CD4-positive, alpha-beta T cell treated with Interleukin-17A for 1 hour (primary cell): Measurements from ENCODE around the gene SLC12A2.

Source experiments
- DNase-seq: peaks from one replicate; pipeline ENCODE4 v3.0.0-alpha.2; 2020

The SLC12A2 gene

DNA sequence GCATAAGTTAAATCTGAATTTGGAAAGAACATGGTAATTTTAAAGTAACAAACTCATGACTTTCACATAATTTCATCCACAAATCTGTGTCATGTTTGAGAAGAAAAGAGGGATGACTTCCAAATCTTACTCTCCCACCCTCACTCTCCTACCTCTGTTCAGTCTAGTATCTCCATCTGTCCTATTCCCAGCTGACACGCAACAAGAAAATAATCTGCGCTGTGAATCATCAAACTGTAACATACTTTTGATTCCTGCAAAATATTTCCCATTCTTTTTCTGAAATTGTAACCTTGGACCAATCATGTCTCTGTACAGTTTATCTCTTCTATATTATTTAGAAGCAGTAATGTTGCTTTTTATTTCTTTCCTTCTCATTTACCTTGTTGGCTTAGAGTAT, 91.4 kb downstream of the SLC12A2 start:
- DNase-seq: no peak

DNA sequence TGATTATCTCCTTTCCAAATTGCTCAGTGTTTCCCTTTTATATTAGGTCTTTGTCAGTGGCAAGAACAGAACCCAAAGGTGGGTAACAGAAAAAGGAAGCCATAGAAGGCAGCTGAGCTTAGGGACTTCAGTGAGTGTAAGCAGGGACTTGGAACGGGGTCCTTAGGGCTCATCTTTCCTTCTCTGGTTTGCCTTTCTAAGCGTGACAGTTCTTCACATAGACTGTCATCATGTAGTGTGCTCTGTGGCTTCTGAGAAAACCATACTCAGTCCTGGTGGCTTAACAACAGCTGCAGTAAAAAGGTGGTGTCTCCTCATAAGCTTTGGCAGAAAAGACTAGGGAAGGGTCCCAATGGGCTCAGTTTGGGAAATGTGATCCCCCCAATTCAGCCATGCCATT, 108.8 kb downstream of the SLC12A2 start:
- DNase-seq: no peak

DNA sequence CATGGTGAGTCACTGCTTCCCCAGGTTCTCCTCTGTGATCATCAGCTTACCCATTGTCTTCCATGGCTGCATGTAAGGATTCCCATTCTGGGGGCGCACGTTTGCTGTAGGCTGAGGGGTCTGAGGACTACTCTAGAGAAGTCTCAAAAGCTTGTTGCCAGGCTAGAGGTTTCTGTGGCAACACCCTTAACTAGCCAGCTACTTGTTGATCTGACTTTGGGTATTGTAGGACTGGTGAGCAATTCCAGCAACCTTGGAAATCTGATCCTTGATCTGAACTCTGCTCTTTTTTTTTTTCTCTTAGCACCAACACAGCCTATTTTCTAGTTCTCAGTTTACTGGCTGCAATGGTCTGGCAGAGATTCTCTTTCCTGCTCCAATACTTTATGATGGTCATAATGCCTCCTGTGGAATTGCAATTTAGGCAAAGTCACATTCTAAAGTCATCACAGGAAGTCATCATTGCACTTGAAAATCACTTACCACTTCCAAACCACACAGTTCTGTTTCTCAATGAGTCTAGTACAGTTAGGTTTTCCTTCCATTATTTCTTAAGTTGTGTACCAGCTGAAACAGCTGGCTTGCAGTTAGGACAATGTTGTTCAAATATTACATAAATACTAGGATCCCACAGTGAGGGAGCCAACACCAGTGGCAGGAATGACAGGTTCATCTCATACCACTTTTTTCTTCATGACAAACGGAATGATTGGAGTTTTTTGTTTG, 110.3 kb downstream of the SLC12A2 start:
- no peak for DNase-seq

DNA sequence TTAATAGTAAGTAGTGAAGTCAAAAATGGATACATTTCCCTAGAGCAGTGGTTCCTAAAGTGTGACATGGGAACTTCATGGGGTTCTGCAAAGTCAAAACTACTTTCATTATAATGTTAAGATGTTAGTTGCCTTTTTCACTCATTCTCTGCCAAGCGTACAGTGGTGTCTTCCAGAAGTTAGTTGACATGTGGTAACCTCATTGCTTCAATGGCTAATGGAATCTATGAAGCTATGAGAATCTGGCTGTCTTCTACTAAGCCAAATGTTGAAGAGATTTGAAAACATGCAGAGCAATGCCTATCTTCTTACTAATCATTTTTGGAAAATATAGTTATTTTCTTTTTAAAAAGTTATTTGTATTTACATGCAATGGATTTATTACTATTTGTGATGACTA, 111.8 kb downstream of the SLC12A2 start:
- DNase-seq: no peak

DNA sequence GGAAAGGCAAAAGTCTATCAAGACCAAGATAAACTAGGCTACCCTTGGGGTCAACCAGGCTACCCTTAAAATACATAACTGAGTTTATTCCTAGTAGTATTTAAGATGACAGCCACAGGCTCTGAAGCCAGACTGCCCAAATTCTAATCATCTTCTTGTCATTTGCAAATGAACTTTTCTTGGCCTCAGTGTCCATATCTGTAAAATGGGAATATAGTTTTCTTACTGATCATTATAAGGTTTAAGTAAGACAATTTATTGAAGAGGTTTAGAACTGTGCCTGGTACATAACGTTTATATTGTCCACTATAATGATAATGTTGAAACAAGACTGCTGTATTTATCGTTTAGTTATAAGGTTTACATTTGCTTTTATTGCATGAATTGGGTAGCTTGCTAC, 112.5 kb downstream of the SLC12A2 start:
- no peak for DNase-seq

DNA sequence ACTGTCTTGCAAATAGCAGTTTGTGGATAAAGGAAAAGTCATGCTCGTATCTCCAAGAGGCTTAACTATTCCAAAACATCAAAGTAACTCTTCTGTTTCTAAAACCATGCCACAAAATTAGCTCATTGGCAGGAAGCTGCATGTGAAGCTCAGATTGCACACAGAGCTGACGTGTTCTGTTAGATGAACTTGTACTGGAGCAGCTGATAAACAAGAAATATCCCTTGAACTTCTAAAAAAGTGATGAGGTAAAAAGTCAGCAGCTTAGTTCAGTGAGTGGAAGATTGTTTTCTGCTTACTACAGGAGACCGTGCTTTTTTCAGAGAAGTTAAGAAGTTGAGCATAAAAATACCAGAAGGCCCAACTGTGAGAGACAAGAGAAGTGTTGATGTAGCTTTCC, 113.2 kb downstream of the SLC12A2 start:
- peak; percentile 25 for DNase-seq

DNA sequence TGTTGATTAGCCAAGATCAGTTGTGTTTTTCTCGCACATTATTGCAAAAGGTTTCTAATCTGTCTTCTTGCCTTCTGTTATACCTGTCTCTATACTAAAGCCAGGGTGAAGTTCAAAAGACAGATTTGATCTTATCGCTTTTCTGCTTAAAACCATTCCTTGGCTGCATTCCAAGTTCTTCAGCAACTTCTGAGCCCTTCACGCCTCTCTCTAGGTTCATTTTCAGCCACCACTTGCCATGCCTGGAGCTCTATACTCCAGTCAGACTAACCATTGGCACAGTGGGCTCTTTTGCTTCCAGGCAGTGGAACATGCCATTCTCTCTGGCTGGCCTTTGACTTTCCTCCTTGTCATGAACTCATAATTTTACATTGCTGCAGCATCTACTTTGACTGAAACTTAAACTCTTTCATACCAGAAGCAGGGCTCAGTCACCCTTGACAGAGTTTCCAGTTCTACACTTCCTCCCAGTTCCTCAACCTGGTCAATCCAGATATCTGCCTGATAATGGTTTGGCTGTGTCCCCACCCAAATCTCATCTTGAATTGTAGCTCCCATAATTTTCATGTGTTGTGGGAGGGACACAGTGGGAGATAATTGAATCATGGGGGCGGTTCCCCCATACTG, 114.4 kb downstream of the SLC12A2 start:
- peak; percentile 49 for DNase-seq

DNA sequence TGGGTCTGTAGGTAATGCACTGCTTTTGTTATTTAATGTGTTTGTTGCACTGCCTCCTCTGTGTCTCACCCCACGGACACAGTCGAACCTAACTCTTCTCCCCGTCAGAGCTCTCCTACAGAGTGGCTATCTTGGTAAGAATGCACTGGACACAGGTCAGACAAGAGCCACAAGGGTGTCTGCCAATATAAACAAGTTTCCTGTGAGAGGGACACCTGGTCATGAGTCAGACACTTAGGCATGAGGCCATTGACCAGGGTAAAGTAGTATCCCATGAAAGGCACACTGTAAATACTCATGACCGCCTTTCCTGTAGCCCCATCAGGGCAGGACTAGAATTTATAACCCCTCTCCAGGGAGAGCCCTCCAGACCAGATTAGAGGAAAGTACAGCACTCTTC, 115.5 kb downstream of the SLC12A2 start:
- DNase-seq: no peak

DNA sequence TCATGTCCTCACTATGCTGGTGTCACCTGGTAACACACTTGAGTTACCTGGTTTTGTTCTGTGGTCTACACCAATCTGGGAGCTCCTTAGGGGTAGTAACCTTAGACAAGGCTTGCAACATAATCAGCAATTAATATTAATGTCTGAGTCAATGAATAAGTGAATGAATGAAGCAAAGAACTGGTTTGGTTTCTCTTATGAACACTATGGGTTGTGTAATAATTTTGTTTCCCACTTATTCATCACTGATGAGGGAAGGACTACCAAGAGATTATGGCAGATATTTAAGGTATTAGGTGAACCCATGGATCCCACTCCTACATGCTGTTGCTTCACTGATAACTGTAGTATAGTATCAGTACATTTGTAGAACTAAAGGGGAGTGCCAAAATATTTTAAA, 116.0 kb downstream of the SLC12A2 start:
- no peak for DNase-seq

DNA sequence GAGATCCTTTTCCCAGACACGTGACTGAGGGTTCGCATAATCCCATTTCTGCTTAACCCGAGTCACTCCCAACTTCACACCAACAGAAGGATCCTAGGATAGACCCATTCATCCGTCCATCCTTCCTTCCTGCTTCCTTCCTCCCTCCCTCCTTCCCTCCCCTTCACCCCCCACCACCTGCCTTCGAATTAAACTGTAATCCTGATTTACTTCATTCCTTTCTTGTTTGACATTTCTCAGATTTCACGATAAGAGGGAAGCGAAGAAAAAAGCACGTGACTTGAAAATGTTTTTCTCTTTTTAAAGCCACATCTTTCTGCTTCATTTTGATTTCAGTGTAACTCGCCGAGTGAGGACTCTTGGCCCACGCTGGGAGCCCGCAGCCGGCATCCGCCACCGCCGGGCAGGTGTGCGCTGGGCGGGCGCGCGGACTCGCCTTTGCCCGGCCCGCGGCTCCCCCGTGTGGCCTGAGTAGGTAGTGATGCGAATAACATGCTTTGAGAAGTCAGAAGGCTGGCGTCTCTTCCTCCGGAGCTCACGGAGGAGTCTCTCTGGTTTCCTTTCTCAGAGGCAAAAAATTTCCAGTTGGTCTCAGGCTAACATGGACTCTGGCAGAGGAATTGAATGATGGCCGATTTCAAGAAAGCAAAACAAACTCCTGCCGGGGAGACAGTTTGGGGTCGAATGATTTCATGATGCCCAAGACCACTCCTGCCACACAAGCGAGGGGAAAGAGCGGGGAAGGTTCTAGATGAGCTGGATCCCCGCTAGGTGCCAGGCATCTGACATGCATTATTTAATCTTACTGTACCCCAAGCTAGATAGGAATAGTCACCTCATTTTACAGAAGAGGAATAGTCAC, 117.7 kb downstream of the SLC12A2 start:
- DNase-seq: peak; percentile 80

DNA sequence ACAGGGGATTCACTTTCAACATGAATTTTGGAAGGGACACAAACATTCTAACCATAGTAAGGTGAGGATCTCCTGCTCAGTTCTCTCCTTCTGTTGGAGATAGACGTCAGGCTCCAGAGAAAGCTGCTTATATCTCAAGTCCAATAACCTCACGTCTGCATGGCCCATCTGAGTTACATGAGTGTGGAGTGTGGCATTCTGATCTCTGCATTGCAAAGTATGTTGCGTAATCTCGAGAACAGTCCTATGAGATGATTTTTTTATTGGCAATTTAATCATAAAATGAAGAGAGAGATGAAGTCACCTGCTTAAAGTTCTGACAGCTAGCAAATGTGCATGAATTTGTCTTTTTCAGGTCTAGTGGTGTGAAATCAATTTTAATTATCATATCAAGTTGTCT, 118.8 kb downstream of the SLC12A2 start:
- DNase-seq: no peak

DNA sequence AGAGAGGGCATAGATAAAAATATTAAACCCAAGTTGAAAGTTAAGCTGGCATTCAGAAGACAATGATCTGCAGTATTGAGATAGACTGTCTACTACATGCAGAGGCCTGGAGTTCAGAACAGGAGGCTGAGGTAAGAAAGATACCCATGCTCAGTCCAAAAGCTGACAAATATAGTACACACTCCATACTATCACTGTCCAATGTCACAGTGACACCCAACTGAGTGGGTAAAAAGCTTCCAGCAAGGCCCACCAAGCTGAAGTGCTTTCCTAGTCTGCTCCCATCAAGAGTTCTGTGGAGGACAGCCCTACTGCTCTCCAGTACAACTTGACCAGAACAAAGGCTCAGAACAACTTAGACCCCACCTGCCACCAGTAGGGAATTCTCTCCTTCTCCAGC, 124.9 kb downstream of the SLC12A2 start:
- no peak for DNase-seq

DNA sequence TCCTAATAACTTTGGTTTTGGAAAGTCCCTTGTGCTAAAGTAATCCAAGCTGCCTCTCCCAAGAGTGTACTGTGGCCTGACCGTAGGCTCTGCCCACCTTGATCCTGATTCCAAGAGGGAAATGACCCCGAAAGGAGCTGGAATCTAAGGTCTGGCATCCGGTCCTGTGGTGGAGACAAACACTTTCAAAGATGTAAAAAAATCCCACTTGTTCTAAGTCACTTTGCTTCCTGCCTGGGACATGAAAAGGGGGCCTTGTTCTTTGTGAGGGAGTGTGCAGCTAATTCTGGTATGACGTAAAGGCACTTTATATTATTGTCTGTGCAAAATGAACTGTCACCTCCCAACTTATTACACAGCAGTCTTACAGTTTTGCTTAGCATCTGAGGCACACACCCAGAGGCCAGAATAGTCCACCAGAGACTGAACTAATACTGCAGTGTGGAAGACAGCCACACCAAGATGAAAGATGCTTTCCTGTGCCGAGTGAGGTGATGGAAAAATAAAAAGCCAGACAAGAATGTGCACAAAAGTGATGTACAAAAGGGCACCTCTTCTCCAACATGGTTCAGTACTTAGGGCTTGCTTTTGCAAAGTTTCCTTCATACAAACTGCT, 128.7 kb downstream of the SLC12A2 start:
- DNase-seq: no peak

DNA sequence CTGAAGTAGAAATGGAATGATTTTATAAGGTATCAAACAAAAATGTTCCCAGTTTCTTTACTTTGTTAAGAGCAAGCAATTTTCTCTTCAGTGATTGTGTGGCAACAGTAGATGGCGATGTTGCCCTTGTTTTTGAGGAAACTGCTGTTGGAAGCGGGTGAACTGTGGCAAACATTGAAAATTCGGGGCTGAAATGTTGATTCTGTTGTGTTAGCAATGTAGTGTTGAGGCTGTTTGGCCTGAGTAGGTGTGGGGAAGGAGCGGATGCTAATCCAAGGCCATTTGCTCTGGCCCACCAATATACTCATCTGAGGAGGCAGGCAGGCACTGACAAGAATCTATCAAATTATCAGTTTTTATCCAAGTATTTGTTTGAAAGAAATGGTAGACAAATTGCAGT, 129.8 kb downstream of the SLC12A2 start:
- peak; percentile 41 for DNase-seq

DNA sequence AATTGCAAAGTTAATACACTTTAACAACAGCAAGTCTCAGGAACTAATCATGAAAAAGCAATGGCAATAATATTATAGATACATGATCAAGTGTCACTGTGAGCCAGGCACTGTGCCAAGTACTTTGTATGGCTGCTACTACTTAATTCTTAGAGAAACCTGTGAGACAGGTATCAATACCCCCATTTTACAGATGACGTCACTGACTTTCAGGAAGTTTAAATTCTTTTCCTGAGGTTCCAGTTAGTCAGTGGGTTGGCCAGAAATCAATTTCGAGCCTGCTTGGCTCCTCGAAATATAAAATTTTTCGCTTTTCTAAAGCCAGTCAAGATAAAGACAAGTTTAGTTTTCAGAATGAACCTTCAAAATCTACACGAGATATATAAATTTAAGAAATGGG, 130.3 kb downstream of the SLC12A2 start:
- DNase-seq: no peak

DNA sequence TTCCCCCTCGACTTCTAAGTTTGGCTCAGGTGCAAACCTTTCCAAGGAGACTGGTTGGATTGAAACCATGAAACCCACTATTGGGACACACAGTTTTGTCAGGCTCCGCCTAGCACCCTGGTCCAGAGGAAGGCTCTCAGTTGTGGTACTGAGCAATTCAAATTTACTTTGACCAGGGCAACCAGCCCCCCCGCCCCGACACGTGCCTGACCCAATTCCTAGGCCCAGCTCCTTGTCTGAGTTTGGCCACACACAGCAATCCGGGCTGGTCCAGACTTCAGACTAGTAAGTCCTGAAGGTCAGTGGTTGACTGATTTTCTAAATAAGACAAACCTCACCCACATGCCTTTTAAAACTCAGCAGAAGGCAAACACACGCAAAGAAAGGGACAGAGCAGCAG, 132.7 kb downstream of the SLC12A2 start:
- DNase-seq: no peak

DNA sequence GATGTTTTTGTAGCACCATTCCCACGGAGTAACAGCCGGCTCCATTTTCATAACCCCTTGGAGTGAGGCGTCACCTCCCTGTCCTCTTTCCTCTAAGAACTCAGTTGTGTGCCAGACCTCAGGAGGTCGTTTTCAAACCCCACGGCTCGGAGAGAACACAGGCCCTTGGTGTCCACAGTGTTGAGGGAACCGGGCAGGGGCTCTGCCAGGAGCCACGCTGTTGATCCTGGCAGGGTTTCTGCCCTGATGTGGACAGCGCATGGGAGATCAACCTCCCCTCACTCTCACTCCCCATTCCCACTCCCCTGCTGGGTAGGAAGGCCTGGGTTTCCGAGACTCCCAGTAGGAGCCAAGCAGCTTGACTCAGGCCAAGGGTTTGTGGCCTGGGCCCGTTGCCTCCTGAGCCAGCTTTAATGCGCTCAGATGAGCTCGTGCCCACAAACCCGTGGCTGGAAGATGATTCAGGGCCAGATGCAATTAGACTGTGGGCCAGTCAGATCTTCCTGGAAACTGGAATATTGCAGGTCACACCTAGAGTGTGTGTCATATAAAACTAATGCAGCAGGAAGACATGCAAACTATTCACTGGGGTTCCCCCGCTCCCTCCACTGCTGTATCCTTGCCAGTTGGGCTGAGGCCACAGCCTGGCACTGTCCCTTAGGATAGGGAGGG, 133.4 kb downstream of the SLC12A2 start:
- no peak for DNase-seq

DNA sequence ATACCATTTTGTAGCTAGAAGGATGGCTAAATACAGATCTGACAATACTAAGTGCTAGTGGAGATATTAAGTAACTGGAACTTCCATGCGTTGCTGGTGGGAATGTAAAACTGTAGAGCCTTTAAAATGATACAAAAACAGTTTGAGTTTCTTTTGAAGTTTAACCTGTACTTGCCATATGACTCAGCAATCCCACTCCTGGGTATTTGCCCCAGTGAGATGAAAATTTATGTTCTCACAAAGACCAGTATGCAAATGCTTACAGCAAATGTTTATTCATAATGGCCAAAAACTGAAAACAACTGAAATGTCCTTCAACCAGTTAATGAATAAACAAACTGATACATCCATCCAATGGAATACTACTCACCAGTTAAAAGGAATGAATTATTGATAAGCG, 137.3 kb downstream of the SLC12A2 start:
- DNase-seq: no peak

DNA sequence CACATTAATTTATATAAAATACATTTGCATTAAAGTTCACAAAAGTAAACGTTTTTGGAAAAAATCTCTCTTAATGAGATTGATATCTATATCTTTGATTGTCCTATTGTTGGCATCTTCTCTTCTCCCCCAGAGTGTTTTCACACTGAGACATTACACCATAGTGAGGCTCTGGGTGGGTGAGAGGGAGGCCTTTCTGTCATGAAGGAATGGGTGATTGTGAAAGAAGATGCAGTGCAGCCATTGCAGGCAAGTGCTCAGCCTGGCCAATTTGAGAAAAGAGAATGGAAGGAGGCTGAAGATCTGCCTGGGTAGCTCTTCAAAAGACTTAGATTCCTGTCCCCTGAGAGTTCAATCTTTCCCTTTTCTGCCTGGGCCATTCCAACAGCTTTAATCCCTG, 140.8 kb downstream of the SLC12A2 start:
- DNase-seq: no peak

DNA sequence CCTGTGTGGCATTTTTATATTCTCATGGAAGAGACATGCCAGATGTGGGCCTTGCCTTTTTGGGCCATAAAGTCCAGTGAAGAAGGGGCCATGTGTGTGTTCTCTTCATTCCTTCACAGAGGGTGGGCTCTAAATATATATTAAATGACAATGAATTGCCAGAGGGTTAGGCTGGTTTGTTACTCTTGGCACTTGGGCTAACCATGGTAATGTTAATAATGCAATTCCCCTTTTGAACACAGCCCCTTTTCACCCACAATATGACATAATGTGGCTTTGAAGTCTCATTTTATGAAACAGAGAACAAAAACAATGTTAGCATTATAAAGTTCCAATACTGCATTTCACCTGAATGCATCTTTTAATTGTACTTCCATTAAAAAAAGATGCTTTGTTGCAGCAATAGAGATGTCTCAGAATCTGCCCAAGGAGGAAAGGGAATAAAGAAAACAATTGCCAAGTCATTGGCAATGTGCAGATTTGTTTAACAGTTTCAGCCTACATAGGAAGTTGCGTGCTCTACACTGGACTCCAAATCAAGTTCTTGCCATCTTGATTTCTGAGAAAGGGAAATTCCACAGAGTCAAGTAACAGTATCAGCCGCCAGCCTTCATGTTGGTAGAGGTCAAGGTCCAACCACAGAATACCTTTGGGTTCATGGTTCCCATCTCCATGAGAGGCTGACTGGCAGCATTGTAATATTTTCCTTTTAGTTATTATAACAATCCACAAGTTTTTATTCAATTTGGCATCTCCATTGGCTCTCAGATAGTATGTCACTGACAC, 141.9 kb downstream of the SLC12A2 start:
- DNase-seq: no peak

DNA sequence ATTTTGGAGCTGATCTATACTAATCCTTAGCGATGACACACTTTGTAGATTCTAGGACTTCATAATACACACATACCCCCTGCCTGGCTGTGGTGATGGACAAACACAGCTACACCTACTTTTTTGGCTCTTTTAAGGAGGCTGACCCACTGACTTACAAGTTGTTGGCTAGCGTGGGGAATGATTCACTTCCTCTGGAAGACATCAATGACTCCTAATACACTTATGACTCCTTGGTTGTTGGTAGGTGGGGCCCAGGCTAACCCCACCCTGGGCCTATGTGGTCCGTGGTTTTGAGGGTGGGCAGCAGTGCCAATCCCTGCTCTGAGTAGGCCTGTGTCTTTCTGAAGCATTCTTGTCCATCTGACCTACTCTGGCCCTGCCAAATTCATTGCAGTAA, 144.4 kb downstream of the SLC12A2 start:
- DNase-seq: no peak

DNA sequence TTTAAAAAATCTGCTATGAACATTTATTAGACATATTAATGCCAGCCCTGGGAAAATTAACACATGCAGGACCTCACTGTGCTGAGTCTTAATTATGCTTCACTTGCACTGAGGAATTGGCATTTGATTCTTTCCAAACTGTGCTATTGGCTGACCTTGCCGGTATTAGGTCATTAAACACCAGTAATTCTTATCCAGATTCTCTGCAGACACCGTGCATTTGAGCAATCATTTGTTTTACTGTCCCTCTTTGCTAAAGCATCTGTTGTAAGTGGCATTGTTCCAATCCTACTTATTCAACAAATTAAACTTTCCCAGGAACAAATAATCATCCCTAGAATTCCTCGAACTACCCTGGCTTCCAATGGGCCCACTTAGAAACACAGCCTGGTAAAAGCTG, 145.0 kb downstream of the SLC12A2 start:
- DNase-seq: no peak
